Activated naive CD4-positive, alpha-beta T cell treated with anti-CD3 and anti-CD28 coated beads, Interleukin-2, amount 10 ng/mL, durations not matched to agents 7 days and 5 days (primary cell): ENCODE data around the gene DMRTB1.

Source experiments
- CTCF ChIA-PET: fragments of 350-600 bp; sonication (Branson Sonifier 250); formaldehyde crosslinking; loops from one replicate; lab custom pipeline; 2021; ENCODE audit warnings: antibody characterized with exemption; lab: Charles Lee
- DNase-seq: peaks from one replicate; pipeline ENCODE4 v3.0.0-alpha.2; 2020
- H3K27ac Mint-ChIP-seq: one replicate; pipeline ENCODE4 v1.8.0; 2021; ENCODE audit warnings: mild to moderate bottlenecking, moderate library complexity, mixed read lengths
- H3K27me3 Mint-ChIP-seq: one replicate; pipeline ENCODE4 v1.8.0; 2021; ENCODE audit warnings: mild to moderate bottlenecking, mixed read lengths
- H3K36me3 Mint-ChIP-seq: one replicate; pipeline ENCODE4 v1.8.0; 2021; ENCODE audit warnings: mixed read lengths
- H3K4me1 Mint-ChIP-seq: one replicate; pipeline ENCODE4 v1.8.0; 2021; ENCODE audit warnings: mixed read lengths
- H3K4me3 Mint-ChIP-seq: one replicate; pipeline ENCODE4 v1.8.0; 2021; ENCODE audit warnings: mild to moderate bottlenecking, moderate library complexity, mixed read lengths
- H3K9me3 Mint-ChIP-seq: one replicate; pipeline ENCODE4 v1.8.0; 2021; ENCODE audit warnings: mixed read lengths

DMRTB1 gene

GRCh38 chr1:53459321-53460175 is at the start of gene DMRTB1:
TSS of gene DMRTB1 (plus strand) at chr1:53459399. CDS start at chr1:53459454, 55 bp downstream.
- DNase-seq: no peak
- no peaks in the 10 kb centered on the region for H3K9me3 Mint-ChIP-seq
- H3K27me3 Mint-ChIP-seq: peaks cover 8% of the 10 kb centered on the region
- H3K4me3 Mint-ChIP-seq: no peak within 1 kb of the TSS
- no peak within 1 kb of the TSS for H3K27ac Mint-ChIP-seq
- H3K36me3 Mint-ChIP-seq: no peaks in the 10 kb centered on the region
- H3K4me1 Mint-ChIP-seq: no peaks in the 10 kb centered on the region
- CTCF ChIA-PET: interaction anchor here (0.9 kb wide), 1 partner anchor 11 kb away, joined by 4 read pairs; no protein-coding TSS in a partner anchor

- H3K4me3 Mint-ChIP-seq: no peak overlapping the region
- no peaks in the 10 kb centered on the region for H3K36me3 Mint-ChIP-seq
- H3K9me3 Mint-ChIP-seq: no peaks in the 10 kb centered on the region
- peaks cover 9% of the 10 kb centered on the region for H3K27me3 Mint-ChIP-seq
- DNase-seq: no peak
- CTCF ChIA-PET: interaction anchor here (2.4 kb wide), 1 partner anchor 16 kb away, joined by 7 read pairs; no protein-coding TSS in a partner anchor
- no peak overlapping the region for H3K27ac Mint-ChIP-seq
- H3K4me1 Mint-ChIP-seq: peaks cover 38% of the 10 kb centered on the region
Observed at GRCh38 chr1:53409695-53410094, 49.5 kb upstream of the DMRTB1 start.

GRCh38 chr1:53410100-53410541 is 49.1 kb upstream of the DMRTB1 start:
- CTCF ChIA-PET: interaction anchor here (2.4 kb wide), 1 partner anchor 16 kb away, joined by 7 read pairs; no protein-coding TSS in a partner anchor
- DNase-seq: no peak
- peaks cover 40% of the 10 kb centered on the region for H3K4me1 Mint-ChIP-seq
- no peak overlapping the region for H3K27ac Mint-ChIP-seq
- peaks cover 9% of the 10 kb centered on the region for H3K27me3 Mint-ChIP-seq
- H3K4me3 Mint-ChIP-seq: no peak overlapping the region
- H3K36me3 Mint-ChIP-seq: no peaks in the 10 kb centered on the region
- H3K9me3 Mint-ChIP-seq: no peaks in the 10 kb centered on the region

GRCh38 chr1:53410701-53411100 is 48.5 kb upstream of the DMRTB1 start:
- DNase-seq: no peak
- Mint-ChIP-seq H3K36me3 (no peaks in the 10 kb centered on the region), H3K27me3 (peaks cover 9% of the 10 kb centered on the region), H3K27ac (peak overlapping the region; percentile 60), H3K4me3 (no peak overlapping the region), H3K9me3 (no peaks in the 10 kb centered on the region), H3K4me1 (peaks cover 40% of the 10 kb centered on the region)
- CTCF ChIA-PET: interaction anchor here (2.4 kb wide), 1 partner anchor 17 kb away, joined by 7 read pairs; no protein-coding TSS in a partner anchor

GRCh38 chr1:53411541-53412152 is 47.6 kb upstream of the DMRTB1 start:
- Mint-ChIP-seq H3K36me3 (no peaks in the 10 kb centered on the region), H3K9me3 (no peaks in the 10 kb centered on the region), H3K4me3 (no peak overlapping the region), H3K4me1 (peaks cover 42% of the 10 kb centered on the region), H3K27ac (peak overlapping the region; percentile 99), H3K27me3 (peaks cover 8% of the 10 kb centered on the region)
- no peak for DNase-seq
- CTCF ChIA-PET: interaction anchor here (0.6 to 2.7 kb wide), 3 partner anchors 18 to 1533 kb away, joined by 3 to 23 read pairs (median 16); no protein-coding TSS in a partner anchor

GRCh38 chr1:53412285-53413174 is 46.7 kb upstream of the DMRTB1 start:
- H3K4me3 Mint-ChIP-seq: no peak overlapping the region
- CTCF ChIA-PET: interaction anchor here (0.6 to 2.7 kb wide), 3 partner anchors 19 to 1532 kb away, joined by 3 to 23 read pairs (median 16); no protein-coding TSS in a partner anchor
- peaks cover 49% of the 10 kb centered on the region for H3K4me1 Mint-ChIP-seq
- peaks cover 7% of the 10 kb centered on the region for H3K27me3 Mint-ChIP-seq
- H3K36me3 Mint-ChIP-seq: no peaks in the 10 kb centered on the region
- peak overlapping the region; percentile 99 for H3K27ac Mint-ChIP-seq
- H3K9me3 Mint-ChIP-seq: no peaks in the 10 kb centered on the region
- DNase-seq: no peak

GRCh38 chr1:53413175-53414001 is 45.8 kb upstream of the DMRTB1 start:
- CTCF ChIA-PET: interaction anchor here (0.8 to 2.7 kb wide), 4 partner anchors 16 to 135 kb away, joined by 3 to 23 read pairs (median 10); no protein-coding TSS in a partner anchor
- H3K4me1 Mint-ChIP-seq: peaks cover 49% of the 10 kb centered on the region
- DNase-seq: peak; percentile 75
- H3K27me3 Mint-ChIP-seq: peaks cover 14% of the 10 kb centered on the region
- peak overlapping the region; percentile 46 for H3K4me3 Mint-ChIP-seq
- H3K9me3 Mint-ChIP-seq: no peaks in the 10 kb centered on the region
- H3K36me3 Mint-ChIP-seq: no peaks in the 10 kb centered on the region
- H3K27ac Mint-ChIP-seq: peak overlapping the region; percentile 99

- Mint-ChIP-seq H3K4me1 (peaks cover 49% of the 10 kb centered on the region), H3K4me3 (no peak overlapping the region)
Observed at GRCh38 chr1:53414632-53415031, 44.6 kb upstream of the DMRTB1 start.

GRCh38 chr1:53415432-53415831 is 43.8 kb upstream of the DMRTB1 start:
- DNase-seq: no peak
- Mint-ChIP-seq H3K36me3 (no peaks in the 10 kb centered on the region), H3K27me3 (peaks cover 17% of the 10 kb centered on the region), H3K4me3 (no peak overlapping the region), H3K9me3 (no peaks in the 10 kb centered on the region), H3K27ac (peak overlapping the region; percentile 99), H3K4me1 (peaks cover 49% of the 10 kb centered on the region)
- CTCF ChIA-PET: no interaction called here

More at GRCh38 chr1:53414632-53415031, 44.6 kb upstream of the DMRTB1 start:
- no peaks in the 10 kb centered on the region for H3K9me3 Mint-ChIP-seq
- H3K27me3 Mint-ChIP-seq: peaks cover 17% of the 10 kb centered on the region
- peak overlapping the region; percentile 99 for H3K27ac Mint-ChIP-seq
- CTCF ChIA-PET: interaction anchor here (2.7 kb wide), 1 partner anchor 137 kb away, joined by 16 read pairs; no protein-coding TSS in a partner anchor
- H3K36me3 Mint-ChIP-seq: no peaks in the 10 kb centered on the region
- no peak for DNase-seq

- H3K36me3 Mint-ChIP-seq: no peaks in the 10 kb centered on the region
- H3K27me3 Mint-ChIP-seq: peaks cover 22% of the 10 kb centered on the region
- peaks cover 4% of the 10 kb centered on the region for H3K9me3 Mint-ChIP-seq
- no peak overlapping the region for H3K4me3 Mint-ChIP-seq
- DNase-seq: no peak
- no peak overlapping the region for H3K27ac Mint-ChIP-seq
- peaks cover 43% of the 10 kb centered on the region for H3K4me1 Mint-ChIP-seq
- CTCF ChIA-PET: no interaction called here
Observed at GRCh38 chr1:53416269-53416813, 42.9 kb upstream of the DMRTB1 start.

- CTCF ChIA-PET: no interaction called here
- no peak for DNase-seq
- H3K4me3 Mint-ChIP-seq: no peak overlapping the region
- no peaks in the 10 kb centered on the region for H3K36me3 Mint-ChIP-seq
- H3K4me1 Mint-ChIP-seq: peaks cover 37% of the 10 kb centered on the region
- H3K9me3 Mint-ChIP-seq: peaks cover 4% of the 10 kb centered on the region
- peaks cover 27% of the 10 kb centered on the region for H3K27me3 Mint-ChIP-seq
- H3K27ac Mint-ChIP-seq: no peak overlapping the region
Observed at GRCh38 chr1:53417074-53417511, 42.1 kb upstream of the DMRTB1 start.

GRCh38 chr1:53419034-53419433 is 40.2 kb upstream of the DMRTB1 start:
- Mint-ChIP-seq H3K4me1 (peaks cover 17% of the 10 kb centered on the region), H3K27me3 (peaks cover 27% of the 10 kb centered on the region), H3K4me3 (no peak overlapping the region), H3K36me3 (no peaks in the 10 kb centered on the region), H3K27ac (no peak overlapping the region), H3K9me3 (peaks cover 4% of the 10 kb centered on the region)
- DNase-seq: no peak
- CTCF ChIA-PET: no interaction called here
